WTC11 (cell line): ENCODE results near the gene CLEC7A. TPM values are rescaled to one million over a fixed set of nuclear protein-coding genes. Genes with fewer than 3 reads are reported as not detected.

Source experiments
- ATAC-seq: fragments of 200-7000 bp; cut with Tn5 transposase; 2 replicates; pipeline ENCODE4 v1.10.0; 2021; ENCODE audit warnings: mild to moderate bottlenecking, moderate library complexity
- CTCF ChIA-PET: fragments of 300-600 bp; sonication (Branson Sonifier 250); formaldehyde crosslinking; loops from one replicate; lab custom pipeline; 2021; ENCODE audit warnings: antibody characterized with exemption; lab: Charles Lee
- POLR2A ChIA-PET: fragments of 350-600 bp; sonication (Branson Sonifier 250); formaldehyde crosslinking; loops from one replicate; lab custom pipeline; 2021; ENCODE audit warnings: antibody characterized with exemption; lab: Charles Lee
- DNase-seq: peaks from one replicate; pipeline ENCODE4 v3.0.0; 2021; ENCODE audit warnings: low spot score
- H3K27ac Mint-ChIP-seq: 2 replicates; pipeline ENCODE4 v1.8.0; 2021; ENCODE audit warnings: mixed read lengths
- H3K27me3 Mint-ChIP-seq: 2 replicates; pipeline ENCODE4 v1.8.0; 2021; ENCODE audit warnings: low read depth, mild to moderate bottlenecking, moderate library complexity, mixed read lengths
- H3K36me3 Mint-ChIP-seq: 2 replicates; pipeline ENCODE4 v1.8.0; 2021; ENCODE audit warnings: mixed read lengths
- H3K4me1 Mint-ChIP-seq: 2 replicates; pipeline ENCODE4 v1.8.0; 2022; ENCODE audit warnings: mixed read lengths
- H3K4me3 Mint-ChIP-seq: 2 replicates; pipeline ENCODE4 v1.8.0; 2021; ENCODE audit warnings: mild to moderate bottlenecking, moderate library complexity, mixed read lengths
- H3K9me3 Mint-ChIP-seq: 2 replicates; pipeline ENCODE4 v1.8.0; 2021; ENCODE audit warnings: mixed read lengths
- AFF4 ChIP-seq: sonication (generic); formaldehyde crosslinking; IDR thresholded peaks from 2 replicates; pipeline ENCODE4 v1.8.1; 2023; ENCODE audit warnings: mild to moderate bottlenecking, missing genetic modification reagents, borderline replicate concordance
- FOXJ3 ChIP-seq: sonication (generic); formaldehyde crosslinking; IDR thresholded peaks from 2 replicates; pipeline ENCODE4 v1.9.0; 2021; ENCODE audit warnings: missing genetic modification reagents, mild to moderate bottlenecking, borderline replicate concordance
- FOXP1 ChIP-seq: sonication (generic); formaldehyde crosslinking; IDR thresholded peaks from 2 replicates; pipeline ENCODE4 v1.8.0; 2022; ENCODE audit warnings: missing genetic modification reagents, mild to moderate bottlenecking, moderate library complexity, borderline replicate concordance
- GTF2I ChIP-seq: fragments of 250-450 bp; sonication (Bioruptor Pico); conservative IDR thresholded peaks from 2 replicates; pipeline ENCODE4 v1.4.0; 2021; ENCODE audit warnings: mild to moderate bottlenecking
- HMGXB4 ChIP-seq: sonication (generic); formaldehyde crosslinking; IDR thresholded peaks from 2 replicates; pipeline ENCODE4 v1.8.1; 2023; ENCODE audit warnings: mild to moderate bottlenecking, moderate library complexity, missing genetic modification reagents
- KAT7 ChIP-seq: sonication (generic); formaldehyde crosslinking; IDR thresholded peaks from 2 replicates; pipeline ENCODE4 v1.8.1; 2023; ENCODE audit warnings: missing genetic modification reagents, mild to moderate bottlenecking, borderline replicate concordance
- MLX ChIP-seq: sonication (generic); formaldehyde crosslinking; IDR thresholded peaks from 2 replicates; pipeline ENCODE4 v1.8.1; 2023; ENCODE audit warnings: mild to moderate bottlenecking, missing genetic modification reagents, moderate library complexity
- NR2C2 ChIP-seq: sonication (generic); formaldehyde crosslinking; IDR thresholded peaks from 2 replicates; pipeline ENCODE4 v1.8.0; 2022; ENCODE audit warnings: mild to moderate bottlenecking, missing genetic modification reagents
- RELA ChIP-seq: sonication (generic); formaldehyde crosslinking; IDR thresholded peaks from 2 replicates; pipeline ENCODE4 v1.8.1; 2022; ENCODE audit warnings: missing genetic modification reagents, mild to moderate bottlenecking, borderline replicate concordance
- ZBTB21 ChIP-seq: sonication (generic); formaldehyde crosslinking; IDR thresholded peaks from 2 replicates; pipeline ENCODE4 v1.8.1; 2023; ENCODE audit warnings: mild to moderate bottlenecking, missing genetic modification reagents, borderline replicate concordance
- ZBTB43 ChIP-seq: sonication (generic); formaldehyde crosslinking; IDR thresholded peaks from 2 replicates; pipeline ENCODE4 v1.8.1; 2023; ENCODE audit warnings: mild to moderate bottlenecking, missing genetic modification reagents
- ZNF232 ChIP-seq: sonication (generic); formaldehyde crosslinking; IDR thresholded peaks from 2 replicates; pipeline ENCODE4 v1.8.0; 2022; ENCODE audit warnings: mild to moderate bottlenecking, missing genetic modification reagents
- ZNF317 ChIP-seq: sonication (generic); formaldehyde crosslinking; IDR thresholded peaks from 2 replicates; pipeline ENCODE4 v1.8.1; 2023; ENCODE audit warnings: low read depth, mild to moderate bottlenecking, moderate library complexity, missing genetic modification reagents, borderline replicate concordance
- ZNF425 ChIP-seq: fragments of 250-450 bp; sonication (Bioruptor Pico); conservative IDR thresholded peaks from 2 replicates; pipeline ENCODE4 v1.9.0; 2021; ENCODE audit warnings: mild to moderate bottlenecking
- total RNA-seq: library from RNA; stranded (reverse); gene quantifications from 3 replicates; pipeline ENCODE4 v1.2.3, GENCODE V29; 2021
- TF ChIP-seq, protein P1 (sequence below): sonication (generic); formaldehyde crosslinking; IDR thresholded peaks from 2 replicates; pipeline ENCODE4 v1.8.0; 2022; ENCODE audit warnings: mild to moderate bottlenecking, missing genetic modification reagents
- TF ChIP-seq, protein P2 (sequence below): fragments of 250-450 bp; sonication (Bioruptor Pico); IDR thresholded peaks from 2 replicates; pipeline ENCODE4 v1.9.0; 2021; ENCODE audit warnings: mild to moderate bottlenecking
- TF ChIP-seq, protein P3 (sequence below): sonication (generic); formaldehyde crosslinking; conservative IDR thresholded peaks from 2 replicates; pipeline ENCODE4 v1.8.1; 2023; ENCODE audit warnings: mild to moderate bottlenecking, low read depth, missing genetic modification reagents, moderate library complexity
- TF ChIP-seq, protein P4 (sequence below): sonication (generic); formaldehyde crosslinking; conservative IDR thresholded peaks from 2 replicates; pipeline ENCODE4 v1.8.1; 2022; ENCODE audit warnings: mild to moderate bottlenecking, missing genetic modification reagents

Gene CLEC7A
- total RNA-seq, 1 experiment from 2014 or later = 0.48 TPM

DNA sequence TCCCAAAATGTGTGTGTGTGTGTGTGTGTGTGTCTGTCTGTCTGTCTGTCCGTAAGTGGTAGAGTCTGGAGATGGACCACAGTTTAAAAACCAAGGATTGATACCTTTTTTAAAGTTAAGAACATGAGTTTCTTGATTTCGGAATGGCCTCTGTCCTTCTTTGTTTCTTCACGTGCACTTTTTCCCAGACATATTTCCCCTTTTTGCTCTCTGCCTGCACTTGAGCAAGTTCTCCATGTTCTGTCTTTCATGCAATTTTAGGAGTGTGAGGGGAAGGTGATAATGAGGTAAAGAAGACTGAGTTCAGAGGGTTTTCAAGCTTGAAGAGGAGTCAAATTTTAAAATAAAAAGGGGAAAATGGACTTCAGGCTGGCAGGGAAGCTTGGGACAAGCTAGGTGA lies 29.3 kb upstream of the CLEC7A start (continued):
- no peak for TF ChIP-seq KAT7

DNA sequence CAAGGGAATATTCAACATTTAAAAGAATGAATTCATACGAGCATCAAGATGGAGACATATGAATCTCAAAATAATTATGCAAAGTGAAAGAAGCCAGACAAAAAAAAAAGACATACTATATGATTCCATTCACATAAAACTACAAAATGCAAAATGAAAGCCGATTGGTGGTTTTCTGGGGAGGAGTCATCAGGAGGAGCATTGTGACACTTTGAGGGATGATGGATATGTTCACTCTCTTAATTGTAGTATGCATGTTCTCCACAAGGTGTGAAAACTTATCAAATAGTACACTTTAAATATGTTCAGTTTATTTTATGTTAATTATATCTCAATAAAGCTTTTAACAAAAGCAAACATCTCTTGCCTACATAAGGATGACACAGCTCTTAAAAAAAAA lies 28.4 kb upstream of the CLEC7A start:
- peaks cover 7% of the 10 kb centered on the region for H3K4me1 Mint-ChIP-seq
- no peaks in the 10 kb centered on the region for H3K9me3 Mint-ChIP-seq
- ATAC-seq (no peak), DNase-seq (no peak)
- no peak overlapping the region for H3K27ac Mint-ChIP-seq
- TF ChIP-seq GTF2I (CRISPR knock-in tag) = no peak
- TF ChIP-seq, protein P1, sequence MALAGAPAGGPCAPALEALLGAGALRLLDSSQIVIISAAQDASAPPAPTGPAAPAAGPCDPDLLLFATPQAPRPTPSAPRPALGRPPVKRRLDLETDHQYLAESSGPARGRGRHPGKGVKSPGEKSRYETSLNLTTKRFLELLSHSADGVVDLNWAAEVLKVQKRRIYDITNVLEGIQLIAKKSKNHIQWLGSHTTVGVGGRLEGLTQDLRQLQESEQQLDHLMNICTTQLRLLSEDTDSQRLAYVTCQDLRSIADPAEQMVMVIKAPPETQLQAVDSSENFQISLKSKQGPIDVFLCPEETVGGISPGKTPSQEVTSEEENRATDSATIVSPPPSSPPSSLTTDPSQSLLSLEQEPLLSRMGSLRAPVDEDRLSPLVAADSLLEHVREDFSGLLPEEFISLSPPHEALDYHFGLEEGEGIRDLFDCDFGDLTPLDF = no peak
- TF ChIP-seq ZNF425 (CRISPR knock-in tag) = no peak
- no peak for TF ChIP-seq RELA (CRISPR knock-in tag)
- TF ChIP-seq ZBTB21 (CRISPR knock-in tag) = no peak
- TF ChIP-seq HMGXB4 = no peak
- TF ChIP-seq, protein P2, sequence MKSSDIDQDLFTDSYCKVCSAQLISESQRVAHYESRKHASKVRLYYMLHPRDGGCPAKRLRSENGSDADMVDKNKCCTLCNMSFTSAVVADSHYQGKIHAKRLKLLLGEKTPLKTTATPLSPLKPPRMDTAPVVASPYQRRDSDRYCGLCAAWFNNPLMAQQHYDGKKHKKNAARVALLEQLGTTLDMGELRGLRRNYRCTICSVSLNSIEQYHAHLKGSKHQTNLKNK = no peak
- TF ChIP-seq, protein P3, sequence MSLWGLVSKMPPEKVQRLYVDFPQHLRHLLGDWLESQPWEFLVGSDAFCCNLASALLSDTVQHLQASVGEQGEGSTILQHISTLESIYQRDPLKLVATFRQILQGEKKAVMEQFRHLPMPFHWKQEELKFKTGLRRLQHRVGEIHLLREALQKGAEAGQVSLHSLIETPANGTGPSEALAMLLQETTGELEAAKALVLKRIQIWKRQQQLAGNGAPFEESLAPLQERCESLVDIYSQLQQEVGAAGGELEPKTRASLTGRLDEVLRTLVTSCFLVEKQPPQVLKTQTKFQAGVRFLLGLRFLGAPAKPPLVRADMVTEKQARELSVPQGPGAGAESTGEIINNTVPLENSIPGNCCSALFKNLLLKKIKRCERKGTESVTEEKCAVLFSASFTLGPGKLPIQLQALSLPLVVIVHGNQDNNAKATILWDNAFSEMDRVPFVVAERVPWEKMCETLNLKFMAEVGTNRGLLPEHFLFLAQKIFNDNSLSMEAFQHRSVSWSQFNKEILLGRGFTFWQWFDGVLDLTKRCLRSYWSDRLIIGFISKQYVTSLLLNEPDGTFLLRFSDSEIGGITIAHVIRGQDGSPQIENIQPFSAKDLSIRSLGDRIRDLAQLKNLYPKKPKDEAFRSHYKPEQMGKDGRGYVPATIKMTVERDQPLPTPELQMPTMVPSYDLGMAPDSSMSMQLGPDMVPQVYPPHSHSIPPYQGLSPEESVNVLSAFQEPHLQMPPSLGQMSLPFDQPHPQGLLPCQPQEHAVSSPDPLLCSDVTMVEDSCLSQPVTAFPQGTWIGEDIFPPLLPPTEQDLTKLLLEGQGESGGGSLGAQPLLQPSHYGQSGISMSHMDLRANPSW (CRISPR knock-in tag) = no peak
- TF ChIP-seq FOXJ3 (CRISPR knock-in tag) = no peak
- no peak for TF ChIP-seq NR2C2 (CRISPR knock-in tag)
- no peak for TF ChIP-seq ZNF232 (CRISPR knock-in tag)
- no peaks in the 10 kb centered on the region for H3K36me3 Mint-ChIP-seq
- POLR2A ChIA-PET = interaction anchor here (0.5 kb wide), 1 partner anchor 109 kb away, joined by 5 read pairs; no protein-coding TSS in a partner anchor
- no peak overlapping the region for H3K4me3 Mint-ChIP-seq
- CTCF ChIA-PET = no interaction called here
- H3K27me3 Mint-ChIP-seq = no peaks in the 10 kb centered on the region; the same call in 1 of the 2 replicates

DNA sequence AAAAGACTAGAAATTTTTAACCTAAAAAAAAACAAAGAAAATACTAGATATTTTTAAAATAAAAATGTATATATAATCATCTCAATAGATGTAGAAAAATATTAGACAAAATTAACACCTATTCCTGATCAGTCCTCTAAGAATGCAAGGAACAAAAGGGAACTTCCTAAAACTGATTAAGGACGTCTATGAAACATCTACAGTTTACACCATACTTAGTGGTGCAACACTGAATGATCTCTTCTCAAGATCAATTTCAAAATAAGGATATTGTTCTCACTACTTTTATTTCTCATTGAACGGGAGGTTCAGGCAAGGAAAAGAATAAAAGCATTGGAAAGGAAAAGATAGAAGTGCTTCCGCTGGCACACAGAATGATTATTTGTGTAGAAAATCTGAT lies 26.0 kb upstream of the CLEC7A start:
- ChIA-PET CTCF (no interaction called here), POLR2A (no interaction called here)
- peaks cover 7% of the 10 kb centered on the region for H3K4me1 Mint-ChIP-seq
- DNase-seq (no peak), ATAC-seq (no peak)
- no peaks in the 10 kb centered on the region; the same call in 1 of the 2 replicates for H3K27me3 Mint-ChIP-seq
- H3K4me3 Mint-ChIP-seq = no peak overlapping the region
- H3K9me3 Mint-ChIP-seq = no peaks in the 10 kb centered on the region
- no peaks in the 10 kb centered on the region for H3K36me3 Mint-ChIP-seq
- no peak overlapping the region for H3K27ac Mint-ChIP-seq
- TF ChIP-seq ZNF317 (CRISPR knock-in tag) (no peak), ZBTB43 (CRISPR knock-in tag) (no peak), FOXP1 (no peak), MLX (no peak), AFF4 (CRISPR knock-in tag) (no peak)
- TF ChIP-seq, protein P4, sequence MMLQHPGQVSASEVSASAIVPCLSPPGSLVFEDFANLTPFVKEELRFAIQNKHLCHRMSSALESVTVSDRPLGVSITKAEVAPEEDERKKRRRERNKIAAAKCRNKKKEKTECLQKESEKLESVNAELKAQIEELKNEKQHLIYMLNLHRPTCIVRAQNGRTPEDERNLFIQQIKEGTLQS (CRISPR knock-in tag) = no peak
